Heart left ventricle (tissue), 13 donors: ENCODE measurements around the gene WAC.

Source experiments
- CTCF ChIP-seq, 12 donors: fragments of 200-600 bp; sonication (generic) in 4 of 12; IDR thresholded peaks; one replicate each; pipeline versions ENCODE4 v1.5.0 to v1.8.0; 2018 to 2022; ENCODE audit warnings: antibody characterized with exemption in 12 of 12, mild to moderate bottlenecking in 5 of 12
- POLR2A ChIP-seq, 2 donors: fragments of 450-650 bp; IDR thresholded peaks; one replicate each; pipeline ENCODE4 v1.6.1; 2017; ENCODE audit warnings: antibody characterized with exemption in 2 of 2, mild to moderate bottlenecking in 2 of 2, moderate library complexity in 2 of 2
- donor health status: ischemic (EF 13 %, LVEDD 7.1; RV severe dilation, severe dysfunction).
- donor health status: DM: no; HTN: yes; CAD: no.
- donor health status: DM: no; HTN: no; CAD: no.
- donor health status: ischemic (EF 25% LVEDD 6.9; RV normal size, moderate dysfunction).
- donor health status: ischemic (EF 25% LVEDD 5.7; RV mildly dilated, moderate dysfunction).
- donor health status: ischemic (EF 35%, LVEDD 5.7; RV mildly dilated, moderate dysfunction).
- donor health status: nonischemic (EF 11% LVEDD 7.7; RV severe dilation, severe dysfunction).
- donor health status: DM: yes; HTN: yes; CAD: no.
- donor health status: PGD.
- donor health status: ischemic (EF 29% LVEDD 5.4; RV normal size, mild dysfunction).
- donor health status: nonischemic (EF 23%, LVEDD 6.1; RV moderate dilation, normal function).

GRCh38 chr10:28559618-28560017 is 26.7 kb downstream of the WAC start:
- no peak for TF ChIP-seq POLR2A (IDR thresholded peaks at IDR 0.05)
- TF ChIP-seq CTCF (IDR thresholded peaks at IDR 0.05): no peak
